Uterus (tissue), 4 donors: ENCODE measurements around the gene IQSEC1. TPM values are rescaled to one million over a fixed set of nuclear protein-coding genes. Genes with fewer than 3 reads are reported as not detected.

Source experiments
- DNase-seq, 2 donors: peaks; one replicate each; pipeline ENCODE4 v3.0.0-alpha.2; 2019 to 2020
- H3K27ac ChIP-seq, 2 donors: fragments of 200-600 bp; sonication (generic); 1 replicate in 1 of 2; 2 replicates in 1 of 2; pipeline ENCODE4 v1.5.1; 2016 to 2018
- H3K27me3 ChIP-seq, 2 donors: fragments of 200-600 bp; sonication (generic); one replicate each; pipeline ENCODE4 v1.5.1; 2018 to 2019; ENCODE audit warnings: control low read depth in 1 of 2
- H3K36me3 ChIP-seq, 2 donors: fragments of 200-600 bp; sonication (generic); one replicate each; pipeline ENCODE4 v1.5.1; 2019; ENCODE audit warnings: control low read depth in 1 of 2
- H3K4me1 ChIP-seq, 2 donors: fragments of 200-600 bp; sonication (generic); one replicate each; pipeline ENCODE4 v1.5.1; 2018 to 2019; ENCODE audit warnings: control low read depth in 1 of 2
- H3K4me3 ChIP-seq, 2 donors: fragments of 200-600 bp; sonication (generic); 1 replicate in 1 of 2; 2 replicates in 1 of 2; pipeline ENCODE4 v1.5.1; 2018 to 2019; ENCODE audit warnings: mild to moderate bottlenecking in 1 of 2
- H3K9me3 ChIP-seq, 2 donors: fragments of 200-600 bp; sonication (generic); one replicate each; pipeline ENCODE4 v1.5.1; 2019; ENCODE audit warnings: control low read depth in 1 of 2
- CTCF ChIP-seq, 4 experiments: fragments of 200-600 bp in 2 of 4; fragments of 450-650 bp in 2 of 4; sonication (generic) in 2 of 4; IDR thresholded peaks; one replicate each; pipeline ENCODE4 v1.5.1; 2016 to 2019; ENCODE audit warnings: antibody characterized with exemption in 4 of 4, mild to moderate bottlenecking in 2 of 4, moderate library complexity in 1 of 4
- POLR2A ChIP-seq, 2 donors: fragments of 450-650 bp; IDR thresholded peaks; one replicate each; pipeline ENCODE4 v1.6.1; 2016; ENCODE audit warnings: antibody characterized with exemption in 2 of 2, mild to moderate bottlenecking in 1 of 2, moderate library complexity in 1 of 2
- intact Hi-C: fragments of 100-400 bp; cut with DNase I; formaldehyde crosslinking; loops from one replicate; pipeline ENCODE4 v1.15.1; 2023; ENCODE audit warnings: low total_unique reads
- total RNA-seq, 4 donors: library from RNA; depleted of rRNA in 3 of 4; stranded (reverse); fragments of >200 nt in 3 of 4; gene quantifications; one replicate each; pipeline versions ENCODE4 v1.1.0 to v1.2.4, GENCODE V29; 2014 to 2023
- donor health status: DM: yes; HTN: yes; CAD: no.

IQSEC1 gene
- total RNA-seq, 4 donors from 2014 or later = 17.9 to 61.4 (median 49.7) TPM

- TF ChIP-seq POLR2A (IDR thresholded peaks at IDR 0.05) (no peak), CTCF (IDR thresholded peaks at IDR 0.05) (no peak)
- Histone ChIP-seq H3K27me3 (no peaks in the 10 kb centered on the region), H3K9me3 (no peaks in the 10 kb centered on the region), H3K36me3 (no peaks in the 10 kb centered on the region), H3K27ac (no peak overlapping the region), H3K4me3 (no peak overlapping the region), H3K4me1 (no peaks in the 10 kb centered on the region)
- DNase-seq = no peak
- intact Hi-C loops = no loop called here
These were observed 170.0 kb downstream of the IQSEC1 start for GRCh38 chr3:12903000-12903800.

DNA sequence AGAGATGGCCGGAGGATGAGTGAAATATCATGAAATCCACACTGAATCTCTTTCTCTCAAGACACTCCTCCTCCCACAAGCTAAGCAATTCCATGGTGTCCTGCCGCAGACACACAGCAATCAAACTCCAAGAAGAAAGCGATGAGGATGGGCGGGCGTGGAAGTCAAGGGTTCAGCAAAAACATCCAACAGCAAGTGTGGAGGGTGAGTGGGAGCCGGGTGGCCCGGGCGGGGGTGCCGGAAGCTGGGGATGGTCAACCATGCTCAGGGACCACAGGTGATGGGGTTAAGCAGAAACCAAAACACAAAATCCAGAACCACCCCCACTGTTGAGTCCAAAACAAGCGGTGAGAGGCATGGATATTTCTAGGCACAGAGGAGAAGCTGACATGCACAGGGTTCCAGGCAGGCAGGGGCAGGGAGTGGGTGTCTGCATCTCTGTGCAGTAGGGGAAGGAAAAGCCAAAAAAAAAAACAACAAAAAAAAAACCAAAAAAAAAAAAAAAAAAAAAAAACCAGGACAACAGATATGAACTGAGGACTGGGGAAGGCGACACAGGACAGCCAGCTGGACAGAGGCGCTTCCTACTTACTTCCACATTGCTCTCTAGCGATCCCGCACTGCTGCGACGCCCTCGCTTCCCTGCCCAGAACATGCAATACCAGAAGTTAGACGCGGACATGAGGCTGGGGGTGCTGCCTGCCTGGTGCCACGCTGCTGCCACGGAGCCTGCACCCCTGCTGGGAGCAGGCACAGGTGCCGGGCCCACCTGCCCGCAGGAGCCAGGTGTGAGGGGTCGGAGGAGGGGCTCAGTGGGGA is 170.8 kb downstream of the IQSEC1 start:
- H3K4me3 ChIP-seq = no peak overlapping the region
- no peaks in the 10 kb centered on the region for H3K36me3 ChIP-seq
- TF ChIP-seq POLR2A (IDR thresholded peaks at IDR 0.05) (no peak), CTCF (IDR thresholded peaks at IDR 0.05) (no peak)
- intact Hi-C loops = no loop called here
- H3K4me1 ChIP-seq = no peaks in the 10 kb centered on the region
- DNase-seq = no peak
- H3K9me3 ChIP-seq = no peaks in the 10 kb centered on the region
- no peaks in the 10 kb centered on the region for H3K27me3 ChIP-seq
- H3K27ac ChIP-seq = no peak overlapping the region

- no peak overlapping the region for H3K4me3 ChIP-seq
- H3K4me1 ChIP-seq = no peaks in the 10 kb centered on the region
- H3K27ac ChIP-seq = no peak overlapping the region
These were observed 171.6 kb downstream of the IQSEC1 start for GRCh38 chr3:12901623-12902045.

DNA sequence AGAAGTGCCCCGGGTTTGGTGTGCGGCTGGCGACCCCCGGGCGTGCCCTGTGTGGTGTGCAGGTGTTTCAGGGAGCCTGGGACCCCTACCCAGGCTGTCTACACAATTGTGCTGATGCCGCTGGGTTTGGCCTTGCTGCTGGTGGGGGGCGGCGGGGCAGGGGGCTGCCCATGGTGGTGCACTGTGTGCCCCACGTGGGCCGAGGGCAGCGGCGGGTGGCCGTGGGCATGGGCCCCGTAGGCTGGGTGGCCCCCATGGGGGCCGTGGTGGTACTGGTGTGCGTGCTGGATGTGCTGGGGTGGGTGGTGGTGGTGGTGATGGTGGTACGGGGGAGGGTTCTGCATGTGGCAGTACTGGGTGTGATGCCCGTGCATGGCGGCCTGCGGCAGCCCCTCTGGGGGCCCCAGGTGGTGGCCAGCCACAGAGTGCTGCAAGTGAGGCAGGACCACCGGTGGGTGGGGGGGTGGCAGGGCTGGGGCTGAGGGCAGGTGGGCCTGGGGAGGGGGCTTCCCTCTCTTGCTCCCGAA is 172.3 kb downstream of the IQSEC1 start:
- no peak for DNase-seq
- Histone ChIP-seq H3K4me3 (no peak overlapping the region), H3K27ac (no peak overlapping the region), H3K27me3 (no peaks in the 10 kb centered on the region), H3K36me3 (no peaks in the 10 kb centered on the region), H3K4me1 (no peaks in the 10 kb centered on the region), H3K9me3 (no peaks in the 10 kb centered on the region)
- intact Hi-C loops = no loop called here
- TF ChIP-seq POLR2A (IDR thresholded peaks at IDR 0.05) (no peak), CTCF (IDR thresholded peaks at IDR 0.05) (no peak)

More at GRCh38 chr3:12901623-12902045, 171.6 kb downstream of the IQSEC1 start:
- no peak for DNase-seq
- no peaks in the 10 kb centered on the region for H3K9me3 ChIP-seq
- H3K27me3 ChIP-seq = no peaks in the 10 kb centered on the region
- H3K36me3 ChIP-seq = no peaks in the 10 kb centered on the region
- TF ChIP-seq CTCF (IDR thresholded peaks at IDR 0.05) = no peak
- TF ChIP-seq POLR2A (IDR thresholded peaks at IDR 0.05) = no peak
- intact Hi-C loops = no loop called here
